GM18520 (cell line): ENCODE results near the gene FASLG.
"Not testable (repeated sequence)": the region's sequence is repeated elsewhere in the genome, so short reads cannot be mapped to it uniquely, and the experiment has no call there.

Experiments
- ATAC-seq: cut with Tn5 transposase; IDR thresholded peaks from one replicate; pipeline ENCODE4 v1.9.1; 2021; ENCODE audit not compliant: unreplicated experiment

The FASLG gene

GRCh38 chr1:172658871-172659453 is at the start of gene FASLG:
Gene FASLG (plus strand): TSS chr1:172659103. CDS start chr1:172659202, 99 bp downstream.
- ATAC-seq: no peak

GRCh38 chr1:172609528-172609927 is 49.4 kb upstream of the FASLG start:
- ATAC-seq: no peak

- ATAC-seq: no peak
These were observed 46.4 kb upstream of the FASLG start for GRCh38 chr1:172612478-172612877.

- no peak for ATAC-seq
These were observed 45.6 kb upstream of the FASLG start for GRCh38 chr1:172613294-172613693.

GRCh38 chr1:172616195-172616594 is 42.7 kb upstream of the FASLG start:
- no peak for ATAC-seq

GRCh38 chr1:172616636-172617035 is 42.3 kb upstream of the FASLG start:
- ATAC-seq: no peak

GRCh38 chr1:172620603-172621002 is 38.3 kb upstream of the FASLG start:
- not testable (repeated sequence) for ATAC-seq

GRCh38 chr1:172622541-172622940 is 36.4 kb upstream of the FASLG start:
- ATAC-seq: no peak

- ATAC-seq: no peak
These were observed 35.2 kb upstream of the FASLG start for GRCh38 chr1:172623748-172624147.

- ATAC-seq: no peak
These were observed 32.1 kb upstream of the FASLG start for GRCh38 chr1:172626845-172627244.

GRCh38 chr1:172627702-172628101 is 31.2 kb upstream of the FASLG start:
- no peak for ATAC-seq

- no peak for ATAC-seq
These were observed 30.5 kb upstream of the FASLG start for GRCh38 chr1:172628401-172628800.

- no peak for ATAC-seq
These were observed 29.7 kb upstream of the FASLG start for GRCh38 chr1:172629170-172629569.

GRCh38 chr1:172629638-172630037 is 29.3 kb upstream of the FASLG start:
- ATAC-seq: no peak

GRCh38 chr1:172630056-172630818 is 28.7 kb upstream of the FASLG start:
- no peak for ATAC-seq

- no peak for ATAC-seq
These were observed 28.0 kb upstream of the FASLG start for GRCh38 chr1:172630868-172631267.

- no peak for ATAC-seq
These were observed 21.4 kb upstream of the FASLG start for GRCh38 chr1:172637522-172637921.

GRCh38 chr1:172638249-172638648 is 20.7 kb upstream of the FASLG start:
- ATAC-seq: no peak

- ATAC-seq: peak; percentile 64
These were observed 19.7 kb upstream of the FASLG start for GRCh38 chr1:172638885-172639831.

- ATAC-seq: no peak
These were observed 18.8 kb upstream of the FASLG start for GRCh38 chr1:172640111-172640510.

GRCh38 chr1:172641492-172641891 is 17.4 kb upstream of the FASLG start:
- ATAC-seq: no peak

GRCh38 chr1:172642970-172643369 is 15.9 kb upstream of the FASLG start:
- ATAC-seq: no peak
